ENCODE results near the gene KRT83. TPM values are rescaled to one million over a fixed set of nuclear protein-coding genes. Genes with fewer than 3 reads are reported as not detected.
"Not testable (repeated sequence)": the region's sequence is repeated elsewhere in the genome, so short reads cannot be mapped to it uniquely, and the experiment has no call there.

Gene KRT83
- total and polyA plus RNA-seq, 10 of the 15 experiments (the other 5 are each of a cell fraction or from before 2014, with no cell fraction given): not detected

GRCh38 chr12:52316290-52316689 lies 4.9 kb downstream of the KRT83 start (continued):
- TF ChIP-seq CBX3 (IDR thresholded peaks at IDR 0.05; ENCODE audit: borderline replicate concordance, low read depth): no peak

- H3K79me2 ChIP-seq (ENCODE audit: control insufficient read depth, insufficient read depth, low read length); DNase-seq (ENCODE audit: low read depth, low spot score); H3K4me2 ChIP-seq (ENCODE audit: control insufficient read depth, insufficient read depth); BruUV-seq (replicated peaks); H2AFZ ChIP-seq (ENCODE audit: control insufficient read depth, low read depth, low read length); H3K36me3 ChIP-seq (ENCODE audit: control insufficient read depth in 2 of 2, insufficient read depth in 2 of 2, low read length in 1 of 2); in situ Hi-C loops (cut with MboI); FAIRE-seq; H3K27ac ChIP-seq (ENCODE audit: control insufficient read depth, insufficient read depth); POLR2A ChIA-PET; H3K9me3 ChIP-seq (replicated peaks; ENCODE audit: control insufficient read depth, insufficient read depth, low read length); H3K9ac ChIP-seq (ENCODE audit: control insufficient read depth, insufficient read depth, low read length); H4K20me1 ChIP-seq (ENCODE audit: control insufficient read depth, insufficient read depth); intact Hi-C loops (cut with micrococcal nuclease; ENCODE audit: unreplicated experiment); H3K4me1 ChIP-seq (ENCODE audit: control insufficient read depth, insufficient read depth, low read length); H3K4me3 ChIP-seq: not testable (repeated sequence)
- peaks cover 5 to 11% of the 10 kb centered on the region in 2 experiments; a peak in 2 of 4 replicates for H3K27me3 ChIP-seq (replicated peaks in 1 of 2; ENCODE audit: control insufficient read depth in 2 of 2, insufficient read depth in 2 of 2, low read length in 1 of 2)
- peak; percentile 36 to 55 (median 47) for TF ChIP-seq CTCF (IDR thresholded peaks at IDR 0.05 in 2 of 3, conservative IDR thresholded peaks at IDR 0.05 in 1 of 3; ENCODE audit: control insufficient read depth in 2 of 3, extremely low read depth in 1 of 3, insufficient read depth in 1 of 3, low read depth in 3 of 3, low read length in 3 of 3)
- 0 out of 2 replicates have a peak, but pooled peaks have one; percentile 18 for TF ChIP-seq RAD21 (IDR thresholded peaks at IDR 0.05; ENCODE audit: insufficient read depth, low read depth, low read length)
- 14% methylated on average over 9 of the region's 9 CpGs for WGBS (ENCODE audit: insufficient coverage, insufficient replicate concordance, low lambda C conversion rate, missing lambda C conversion rate)
- ChIA-PET SMC1A (ENCODE audit: uncharacterized antibody, unreplicated experiment) (interaction anchor here (0.5 kb wide), 1 partner anchor 203 kb away, joined by 4 read pairs; no protein-coding TSS in a partner anchor), CTCF (interaction anchor here (1.0 to 2.2 kb wide), 2 partner anchors 12 to 23 kb away, joined by 3 to 11 read pairs; no protein-coding TSS in a partner anchor), RAD21 (ENCODE audit: unreplicated experiment) (interaction anchor here (0.8 to 1.4 kb wide), 2 partner anchors 12 to 569 kb away, joined by 3 to 6 read pairs; no protein-coding TSS in a partner anchor)
- peak; percentile 76 for ATAC-seq
Measured at GRCh38 chr12:52315721-52316120, 5.5 kb downstream of the KRT83 start.

Measured in GM12878 (cell line).